ENCODE data around the gene HYAL2. TPM values are rescaled to one million over a fixed set of nuclear protein-coding genes. Genes with fewer than 3 reads are reported as not detected.

Gene HYAL2
- total RNA-seq, 1 experiment from 2014 or later = 122 TPM

- DNase-seq = peak; percentile 91
These were observed 18.1 kb upstream of the HYAL2 start, which contains the start of gene RASSF1 for GRCh38 chr3:50340448-50341329. TSS of gene RASSF1 (minus strand) at chr3:50340836. CDS start at chr3:50340805, 31 bp downstream.

GRCh38 chr3:50340147-50340447, 17.6 kb upstream of the HYAL2 start:
- H3K27me3 ChIP-seq (ENCODE audit: control insufficient read depth, insufficient read depth, low read length) = peaks cover 43% of the 10 kb centered on the region
- H3K36me3 ChIP-seq (replicated peaks; ENCODE audit: control insufficient read depth, insufficient read depth, low read length) = no peaks in the 10 kb centered on the region
- H3K4me3 ChIP-seq (ENCODE audit: insufficient read depth, low read depth, low read length) = peak overlapping the region; percentile 58
- DNase-seq = no peak

More at GRCh38 chr3:50340448-50341329, 18.1 kb upstream of the HYAL2 start, which contains the start of gene RASSF1:
- Histone ChIP-seq H3K4me3 (ENCODE audit: insufficient read depth, low read depth, low read length) (peak within 1 kb of the TSS; percentile 58), H3K36me3 (replicated peaks; ENCODE audit: control insufficient read depth, insufficient read depth, low read length) (no peaks in the 10 kb centered on the region), H3K27me3 (ENCODE audit: control insufficient read depth, insufficient read depth, low read length) (peaks cover 47% of the 10 kb centered on the region)

GRCh38 chr3:50339485-50340146, 17.1 kb upstream of the HYAL2 start:
- H3K27me3 ChIP-seq (ENCODE audit: control insufficient read depth, insufficient read depth, low read length) = peaks cover 39% of the 10 kb centered on the region
- H3K4me3 ChIP-seq (ENCODE audit: insufficient read depth, low read depth, low read length) = no peak overlapping the region
- no peak for DNase-seq
- no peaks in the 10 kb centered on the region; the same call in 1 of the 2 replicates for H3K36me3 ChIP-seq (replicated peaks; ENCODE audit: control insufficient read depth, insufficient read depth, low read length)

- Histone ChIP-seq H3K27me3 (ENCODE audit: control insufficient read depth, insufficient read depth, low read length) (peaks cover 38% of the 10 kb centered on the region), H3K4me3 (ENCODE audit: insufficient read depth, low read depth, low read length) (no peak overlapping the region), H3K36me3 (replicated peaks; ENCODE audit: control insufficient read depth, insufficient read depth, low read length) (peaks cover 4% of the 10 kb centered on the region)
- DNase-seq = no peak
These were observed 16.4 kb upstream of the HYAL2 start for GRCh38 chr3:50338965-50339364.

- peak; percentile 100 for DNase-seq
- Histone ChIP-seq H3K27me3 (ENCODE audit: control insufficient read depth, insufficient read depth, low read length) (peaks cover 29% of the 10 kb centered on the region), H3K4me3 (ENCODE audit: insufficient read depth, low read depth, low read length) (peak overlapping the region; percentile 98), H3K36me3 (replicated peaks; ENCODE audit: control insufficient read depth, insufficient read depth, low read length) (peaks cover 4% of the 10 kb centered on the region)
These were observed 14.8 kb upstream of the HYAL2 start for GRCh38 chr3:50337175-50337861.

- peaks cover 26% of the 10 kb centered on the region for H3K27me3 ChIP-seq (ENCODE audit: control insufficient read depth, insufficient read depth, low read length)
- H3K4me3 ChIP-seq (ENCODE audit: insufficient read depth, low read depth, low read length) = peak overlapping the region; percentile 98
- peak; percentile 93 for DNase-seq
These were observed 14.1 kb upstream of the HYAL2 start for GRCh38 chr3:50336452-50337174.

GRCh38 chr3:50334339-50335075, 12.0 kb upstream of the HYAL2 start:
- Histone ChIP-seq H3K4me3 (ENCODE audit: insufficient read depth, low read depth, low read length) (no peak overlapping the region), H3K36me3 (replicated peaks; ENCODE audit: control insufficient read depth, insufficient read depth, low read length) (peaks cover 25% of the 10 kb centered on the region), H3K27me3 (ENCODE audit: control insufficient read depth, insufficient read depth, low read length) (peaks cover 5% of the 10 kb centered on the region)
- DNase-seq = no peak

More at GRCh38 chr3:50336452-50337174, 14.1 kb upstream of the HYAL2 start:
- H3K36me3 ChIP-seq (replicated peaks; ENCODE audit: control insufficient read depth, insufficient read depth, low read length) = peaks cover 9% of the 10 kb centered on the region

GRCh38 chr3:50333744-50334328, 11.3 kb upstream of the HYAL2 start:
- Histone ChIP-seq H3K27me3 (ENCODE audit: control insufficient read depth, insufficient read depth, low read length) (peaks cover 3% of the 10 kb centered on the region; the same call in 1 of the 2 replicates), H3K4me3 (ENCODE audit: insufficient read depth, low read depth, low read length) (no peak overlapping the region), H3K36me3 (replicated peaks; ENCODE audit: control insufficient read depth, insufficient read depth, low read length) (peaks cover 25% of the 10 kb centered on the region)
- no peak for DNase-seq

- no peaks in the 10 kb centered on the region for H3K27me3 ChIP-seq (ENCODE audit: control insufficient read depth, insufficient read depth, low read length)
- no peak for DNase-seq
- no peak overlapping the region for H3K4me3 ChIP-seq (ENCODE audit: insufficient read depth, low read depth, low read length)
- peaks cover 25% of the 10 kb centered on the region for H3K36me3 ChIP-seq (replicated peaks; ENCODE audit: control insufficient read depth, insufficient read depth, low read length)
These were observed 8.9 kb upstream of the HYAL2 start for GRCh38 chr3:50331364-50331907.

- H3K36me3 ChIP-seq (replicated peaks; ENCODE audit: control insufficient read depth, insufficient read depth, low read length) = peaks cover 27% of the 10 kb centered on the region
- DNase-seq = no peak
- no peak overlapping the region for H3K4me3 ChIP-seq (ENCODE audit: insufficient read depth, low read depth, low read length)
These were observed 7.8 kb upstream of the HYAL2 start for GRCh38 chr3:50330330-50330729.

GRCh38 chr3:50327943-50328691, 5.6 kb upstream of the HYAL2 start, which contains the start of gene TUSC2:
TSS of gene TUSC2 (minus strand) at chr3:50328223. CDS start at chr3:50328099, 124 bp downstream.
- peak; percentile 99 for DNase-seq
- H3K36me3 ChIP-seq (replicated peaks; ENCODE audit: control insufficient read depth, insufficient read depth, low read length) = peaks cover 26% of the 10 kb centered on the region
- H3K27me3 ChIP-seq (ENCODE audit: control insufficient read depth, insufficient read depth, low read length) = no peaks in the 10 kb centered on the region
- peak within 1 kb of the TSS; percentile 99 for H3K4me3 ChIP-seq (ENCODE audit: insufficient read depth, low read depth, low read length)

More at GRCh38 chr3:50330330-50330729, 7.8 kb upstream of the HYAL2 start:
- no peaks in the 10 kb centered on the region for H3K27me3 ChIP-seq (ENCODE audit: control insufficient read depth, insufficient read depth, low read length)

GRCh38 chr3:50327129-50327528, 4.6 kb upstream of the HYAL2 start:
- Histone ChIP-seq H3K27me3 (ENCODE audit: control insufficient read depth, insufficient read depth, low read length) (no peaks in the 10 kb centered on the region), H3K4me3 (ENCODE audit: insufficient read depth, low read depth, low read length) (peak overlapping the region; percentile 99), H3K36me3 (replicated peaks; ENCODE audit: control insufficient read depth, insufficient read depth, low read length) (peaks cover 25% of the 10 kb centered on the region)
- DNase-seq = no peak

Data from H7 (cell line).